IMR-90 (cell line): Measurements from ENCODE around the gene ELFN1. TPM values are rescaled to one million over a fixed set of nuclear protein-coding genes. Genes with fewer than 3 reads are reported as not detected.

Experiments used
- ATAC-seq: fragments of 200-7000 bp; cut with Tn5 transposase; 2 replicates; pipeline ENCODE4 v1.9.1; 2020; ENCODE audit warnings: low read depth, mild to moderate bottlenecking, moderate library complexity
- BruUV-seq: library from RNA; stranded (reverse); fragments of 400-500 nt; replicated peaks from 2 replicates; lab custom pipeline; 2021; lab: Mats Ljungman, UMichigan
- CTCF ChIA-PET: fragments of 300-600 bp; formaldehyde crosslinking; extraction: SDS; loops from one replicate; lab custom pipeline; 2021; ENCODE audit warnings: antibody characterized with exemption; lab: Yijun Ruan, JAX
- POLR2A ChIA-PET: fragments of 300-600 bp; sonication (Branson Sonifier 250); formaldehyde crosslinking; loops from one replicate; lab custom pipeline; 2022; ENCODE audit warnings: antibody characterized with exemption; ENCODE audit not compliant: unreplicated experiment; lab: Charles Lee
- DNase-seq: peaks from one replicate; pipeline ENCODE4 v3.0.0; 2013
- H2AFZ ChIP-seq: replicated peaks from 2 replicates; pipeline ENCODE3; 2013; ENCODE audit warnings: low read length, mild to moderate bottlenecking; ENCODE audit not compliant: poor library complexity
- H2AK5ac ChIP-seq: 2 replicates; pipeline ENCODE4 v1.6.1; 2013; ENCODE audit warnings: low read depth, low read length, inconsistent platforms
- H2AK9ac ChIP-seq: replicated peaks from 2 replicates; pipeline ENCODE3; 2013; ENCODE audit warnings: mild to moderate bottlenecking, low read depth, low read length, moderate library complexity; ENCODE audit not compliant: poor library complexity
- H2BK120ac ChIP-seq: 2 replicates; pipeline ENCODE4 v1.6.1; 2013; ENCODE audit warnings: low read depth, low read length, inconsistent platforms
- H2BK15ac ChIP-seq: 3 replicates; pipeline ENCODE4 v1.6.1; 2013; ENCODE audit warnings: low read depth, low read length, inconsistent platforms
- H2BK20ac ChIP-seq: 2 replicates; pipeline ENCODE4 v1.6.1; 2013; ENCODE audit warnings: low read depth, mild to moderate bottlenecking, inconsistent platforms, low read length, moderate library complexity
- H2BK5ac ChIP-seq: 2 replicates; pipeline ENCODE4 v1.6.1; 2013; ENCODE audit warnings: mild to moderate bottlenecking, low read depth, low read length, inconsistent platforms; ENCODE audit not compliant: poor library complexity, severe bottlenecking
- H3K14ac ChIP-seq: replicated peaks from 2 replicates; pipeline ENCODE4 v1.6.1; 2013; ENCODE audit warnings: low read depth, low read length, inconsistent platforms
- H3K18ac ChIP-seq: 2 replicates; pipeline ENCODE4 v1.6.1; 2013; ENCODE audit warnings: low read depth, low read length, control low read depth
- H3K23ac ChIP-seq: 2 replicates; pipeline ENCODE4 v1.6.1; 2013; ENCODE audit warnings: low read depth, low read length, inconsistent platforms
- H3K27ac ChIP-seq: 2 replicates; pipeline ENCODE4 v1.5.1; 2013; ENCODE audit warnings: mild to moderate bottlenecking, control low read depth, low read length; ENCODE audit not compliant: insufficient read depth
- H3K27me3 ChIP-seq: 2 replicates; pipeline ENCODE4 v1.6.1; 2013; ENCODE audit warnings: low read length; ENCODE audit not compliant: control insufficient read depth, insufficient read depth
- H3K36me3 ChIP-seq: 2 replicates; pipeline ENCODE4 v1.6.1; 2013; ENCODE audit warnings: low read length, mixed read lengths; ENCODE audit not compliant: control insufficient read depth, insufficient read depth
- H3K4ac ChIP-seq: 2 replicates; pipeline ENCODE4 v1.6.1; 2013; ENCODE audit warnings: low read depth, low read length, inconsistent platforms
- H3K4me1 ChIP-seq: 2 replicates; pipeline ENCODE4 v1.6.1; 2013; ENCODE audit warnings: low read length, mixed read lengths; ENCODE audit not compliant: control insufficient read depth, insufficient read depth
- H3K4me2 ChIP-seq: 2 replicates; pipeline ENCODE4 v1.6.1; 2013; ENCODE audit warnings: low read depth, mild to moderate bottlenecking, control low read depth, low read length, moderate library complexity
- H3K4me3 ChIP-seq: 2 replicates; pipeline ENCODE4 v1.5.1; 2013; ENCODE audit warnings: low read depth, mild to moderate bottlenecking, control low read depth, low read length, moderate library complexity; ENCODE audit not compliant: insufficient read depth
- H3K56ac ChIP-seq: 2 replicates; pipeline ENCODE4 v1.6.1; 2013; ENCODE audit warnings: low read length, inconsistent platforms; ENCODE audit not compliant: insufficient read depth; ENCODE audit errors: extremely low read depth
- H3K79me1 ChIP-seq, 2 experiments: 2 replicates each; pipeline ENCODE4 v1.6.1; 2013; ENCODE audit warnings: low read length in 2 of 2, inconsistent platforms in 1 of 2, low read depth in 1 of 2
- H3K9ac ChIP-seq: 2 replicates; pipeline ENCODE4 v1.6.1; 2013; ENCODE audit warnings: low read depth, low read length, control low read depth
- H3K9me1 ChIP-seq: 2 replicates; pipeline ENCODE4 v1.6.1; 2013; ENCODE audit warnings: low read length, inconsistent platforms; ENCODE audit not compliant: insufficient read depth
- H3K9me3 ChIP-seq: 2 replicates; pipeline ENCODE4 v1.6.1; 2013; ENCODE audit warnings: low read length; ENCODE audit not compliant: control insufficient read depth, insufficient read depth
- H4K20me1 ChIP-seq: 2 replicates; pipeline ENCODE4 v1.6.1; 2013; ENCODE audit warnings: low read length, inconsistent platforms; ENCODE audit not compliant: insufficient read depth
- H4K5ac ChIP-seq: 2 replicates; pipeline ENCODE4 v1.6.1; 2013; ENCODE audit warnings: mild to moderate bottlenecking, low read depth, low read length, control low read depth
- H4K8ac ChIP-seq, 2 experiments: 2 replicates each; pipeline ENCODE4 v1.6.1; 2013; ENCODE audit warnings: low read depth in 2 of 2, low read length in 2 of 2, control low read depth in 1 of 2, inconsistent platforms in 1 of 2
- H4K91ac ChIP-seq: 2 replicates; pipeline ENCODE4 v1.6.1; 2013; ENCODE audit warnings: low read depth, low read length, inconsistent platforms; ENCODE audit not compliant: insufficient read depth
- BHLHE40 ChIP-seq: fragments of 150-350 bp; IDR thresholded peaks from 2 replicates; pipeline ENCODE4 v1.6.1; 2016; ENCODE audit warnings: mild to moderate bottlenecking, low read depth, low read length
- CEBPB ChIP-seq: IDR thresholded peaks from 2 replicates; pipeline ENCODE4 v1.6.1; 2012; ENCODE audit warnings: low read depth, low read length, improper control_type of control experiment
- CHD1 ChIP-seq: IDR thresholded peaks from 2 replicates; pipeline ENCODE4 v1.6.1; 2012; ENCODE audit warnings: low read depth, low read length, improper control_type of control experiment
- MAFK ChIP-seq: IDR thresholded peaks from 2 replicates; pipeline ENCODE4 v1.6.1; 2012; ENCODE audit warnings: low read depth, low read length, improper control_type of control experiment
- MAZ ChIP-seq: IDR thresholded peaks from 2 replicates; pipeline ENCODE4 v1.6.1; 2012; ENCODE audit warnings: low read depth, mild to moderate bottlenecking, low read length, improper control_type of control experiment, moderate library complexity, borderline replicate concordance
- MXI1 ChIP-seq: IDR thresholded peaks from 2 replicates; pipeline ENCODE4 v1.6.1; 2012; ENCODE audit warnings: low read depth, mild to moderate bottlenecking, low read length, moderate library complexity, borderline replicate concordance
- NFE2L2 ChIP-seq: fragments of 150-350 bp; IDR thresholded peaks from 2 replicates; pipeline ENCODE4 v1.6.1; 2016; ENCODE audit warnings: low read depth, mild to moderate bottlenecking, low read length
- POLR2A ChIP-seq: IDR thresholded peaks from 2 replicates; pipeline ENCODE4 v1.6.1; 2012; ENCODE audit warnings: mild to moderate bottlenecking, low read depth, low read length
- RAD21 ChIP-seq: IDR thresholded peaks from 2 replicates; pipeline ENCODE4 v1.6.1; 2012; ENCODE audit warnings: low read length, improper control_type of control experiment
- RCOR1 ChIP-seq: IDR thresholded peaks from 2 replicates; pipeline ENCODE4 v1.6.1; 2012; ENCODE audit warnings: mild to moderate bottlenecking, low read length, improper control_type of control experiment; ENCODE audit not compliant: insufficient replicate concordance
- RFX5 ChIP-seq: IDR thresholded peaks from 2 replicates; pipeline ENCODE4 v1.8.0; 2012; ENCODE audit warnings: low read depth, mild to moderate bottlenecking, low read length, moderate library complexity
- SMC3 ChIP-seq: fragments of 150-350 bp; IDR thresholded peaks from 2 replicates; pipeline ENCODE4 v1.6.1; 2016; ENCODE audit warnings: low read depth, mild to moderate bottlenecking, antibody characterized with exemption, low read length, moderate library complexity
- whole genome bisulfite sequencing, 2 experiments: methylation state at CpG; one replicate each; pipeline versions ENCODE4 v1.1.5 to v1.1.7; 2013; ENCODE audit warnings: missing lambda C conversion rate in 2 of 2; ENCODE audit not compliant: insufficient read length in 1 of 2; ENCODE audit errors: extremely low coverage in 2 of 2; 5-methylcytosine and 5-hydroxymethylcytosine counted together
- dilution Hi-C: fragments of 300-500 bp; cut with HindIII; formaldehyde crosslinking; loops from one replicate; pipeline ENCODE4 v1.14.3; 2018; ENCODE audit warnings: low sequenced_read_pairs; ENCODE audit not compliant: unreplicated experiment
- in situ Hi-C: fragments of 300-500 bp; cut with MboI; formaldehyde crosslinking; loops from 3 replicates; pipeline ENCODE4 v1.14.3; 2019; ENCODE audit warnings: low sequenced_read_pairs, inconsistent platforms, mixed read lengths
- intact Hi-C: fragments of 100-400 bp; cut with micrococcal nuclease; formaldehyde crosslinking; loops from 2 replicates; pipeline ENCODE4 v1.10.0; 2022
- polyA plus RNA-seq, 3 experiments: library from polyadenylated mRNA; depleted of rRNA; stranded (reverse); fragments of >200 nt; gene quantifications; 2 replicates each; pipeline ENCODE4 v1.2.3, GENCODE V29; 2012; ENCODE audit warnings: low replicate concordance in 1 of 3
- total RNA-seq: library from RNA; depleted of rRNA; stranded (reverse); fragments of >200 nt; gene quantifications from 2 replicates; pipeline ENCODE4 v1.2.3, GENCODE V29; 2012
- TF ChIP-seq, protein P1 (sequence below): fragments of 150-350 bp; IDR thresholded peaks from 2 replicates; pipeline ENCODE4 v1.6.1; 2016; ENCODE audit warnings: low read depth, mild to moderate bottlenecking, low read length, moderate library complexity, borderline replicate concordance
- TF ChIP-seq, protein P2 (sequence below): fragments of 150-350 bp; IDR thresholded peaks from 2 replicates; pipeline ENCODE4 v1.6.1; 2017; ENCODE audit warnings: mild to moderate bottlenecking, antibody characterized with exemption, low read length, low read depth

ELFN1 gene
- total and polyA plus RNA-seq, 2 of the 4 experiments (the other 2 are of a cell fraction) = 1.6 to 5.2 TPM

DNA sequence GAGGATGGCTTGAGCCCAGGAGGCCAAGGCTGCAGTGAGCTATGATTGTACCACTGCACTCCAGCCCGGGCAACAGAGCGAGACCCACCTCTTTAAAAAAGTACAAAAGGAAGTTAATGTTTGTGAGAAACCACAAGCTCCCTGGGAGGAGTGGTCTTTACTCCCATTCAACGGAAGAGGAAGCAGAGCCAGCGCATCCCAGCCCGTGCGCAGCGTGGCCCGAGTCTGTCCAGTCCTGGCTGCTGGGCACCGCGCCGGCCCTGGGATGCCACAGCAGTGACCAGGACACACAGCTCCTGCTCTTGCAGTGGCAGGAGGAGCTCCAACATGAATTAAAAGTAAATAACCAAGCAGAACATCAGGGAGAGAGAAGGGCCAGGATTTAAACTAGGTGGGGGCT, 68.4 kb downstream of the ELFN1 start:
- dilution Hi-C loops (no loop called here), in situ Hi-C loops (no loop called here), intact Hi-C loops (no loop called here)
- Histone ChIP-seq H3K36me3 (no peaks in the 10 kb centered on the region), H3K27me3 (peaks cover 7% of the 10 kb centered on the region; the same call in 1 of the 2 replicates), H3K79me1 (no peaks in the 10 kb centered on the region), H3K9me1 (no peaks in the 10 kb centered on the region), H2BK20ac (no peak overlapping the region), H2AK9ac (no peak overlapping the region), H4K20me1 (no peaks in the 10 kb centered on the region; the same call in 1 of the 2 replicates), H2AK5ac (no peak overlapping the region), H4K8ac (no peak overlapping the region), H3K14ac (no peak overlapping the region), H3K18ac (no peak overlapping the region), H2BK5ac (no peak overlapping the region), H3K27ac (no peak overlapping the region), H3K4me3 (no peak overlapping the region), H4K5ac (no peak overlapping the region), H3K9ac (no peak overlapping the region), H4K91ac (no peak overlapping the region), H3K23ac (no peak overlapping the region), H3K4me2 (no peak overlapping the region), H3K9me3 (no peaks in the 10 kb centered on the region), H3K4me1 (no peaks in the 10 kb centered on the region), H3K56ac (no peak overlapping the region), H2BK15ac (no peak overlapping the region), H3K4ac (no peak overlapping the region), H2BK120ac (no peak overlapping the region), H2AFZ (no peak overlapping the region)
- 90% methylated on average over 8 of the region's 11 CpGs; no CpG with 5 or more reads in 1 of the 2 experiments for WGBS, 2 experiments
- TF ChIP-seq NFE2L2 = no peak
- TF ChIP-seq SMC3 = no peak
- TF ChIP-seq MXI1 = no peak
- TF ChIP-seq CHD1 = no peak
- TF ChIP-seq MAZ = no peak
- no peak for TF ChIP-seq RCOR1
- TF ChIP-seq RFX5 = no peak
- TF ChIP-seq, protein P1, sequence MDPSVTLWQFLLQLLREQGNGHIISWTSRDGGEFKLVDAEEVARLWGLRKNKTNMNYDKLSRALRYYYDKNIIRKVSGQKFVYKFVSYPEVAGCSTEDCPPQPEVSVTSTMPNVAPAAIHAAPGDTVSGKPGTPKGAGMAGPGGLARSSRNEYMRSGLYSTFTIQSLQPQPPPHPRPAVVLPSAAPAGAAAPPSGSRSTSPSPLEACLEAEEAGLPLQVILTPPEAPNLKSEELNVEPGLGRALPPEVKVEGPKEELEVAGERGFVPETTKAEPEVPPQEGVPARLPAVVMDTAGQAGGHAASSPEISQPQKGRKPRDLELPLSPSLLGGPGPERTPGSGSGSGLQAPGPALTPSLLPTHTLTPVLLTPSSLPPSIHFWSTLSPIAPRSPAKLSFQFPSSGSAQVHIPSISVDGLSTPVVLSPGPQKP = no peak
- TF ChIP-seq CEBPB = no peak
- TF ChIP-seq, protein P2, sequence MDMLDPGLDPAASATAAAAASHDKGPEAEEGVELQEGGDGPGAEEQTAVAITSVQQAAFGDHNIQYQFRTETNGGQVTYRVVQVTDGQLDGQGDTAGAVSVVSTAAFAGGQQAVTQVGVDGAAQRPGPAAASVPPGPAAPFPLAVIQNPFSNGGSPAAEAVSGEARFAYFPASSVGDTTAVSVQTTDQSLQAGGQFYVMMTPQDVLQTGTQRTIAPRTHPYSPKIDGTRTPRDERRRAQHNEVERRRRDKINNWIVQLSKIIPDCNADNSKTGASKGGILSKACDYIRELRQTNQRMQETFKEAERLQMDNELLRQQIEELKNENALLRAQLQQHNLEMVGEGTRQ = no peak
- no peak for TF ChIP-seq RAD21
- no peak for TF ChIP-seq BHLHE40
- no peak for TF ChIP-seq POLR2A
- TF ChIP-seq MAFK = no peak
- POLR2A ChIA-PET = no interaction called here
- BruUV-seq = no TSS peak
- ATAC-seq (no peak), DNase-seq (no peak)
- CTCF ChIA-PET = no interaction called here
